ES-I3 (cell line): ENCODE results near the gene SFN.

Experiments
- H3K36me3 ChIP-seq: 2 replicates; pipeline ENCODE4 v1.6.1; 2013; ENCODE audit warnings: mild to moderate bottlenecking, low read length, control low read depth, moderate library complexity; ENCODE audit not compliant: insufficient read depth
- H3K4me1 ChIP-seq: 2 replicates; pipeline ENCODE4 v1.6.1; 2013; ENCODE audit warnings: mild to moderate bottlenecking, control low read depth, low read length; ENCODE audit not compliant: insufficient read depth
- H3K9ac ChIP-seq: 2 replicates; pipeline ENCODE4 v1.6.1; 2013; ENCODE audit warnings: low read depth, mild to moderate bottlenecking, low read length, moderate library complexity
- H3K9me3 ChIP-seq: 2 replicates; pipeline ENCODE4 v1.6.1; 2013; ENCODE audit warnings: mild to moderate bottlenecking, low read length, moderate library complexity; ENCODE audit not compliant: control insufficient read depth, insufficient read depth

The SFN gene

GRCh38 chr1:26900001-26900814 is 37.3 kb downstream of the SFN start, which contains the start of gene GPATCH3:
Gene GPATCH3 (minus strand): TSS chr1:26900467. CDS start chr1:26900442, 25 bp downstream.
- Histone ChIP-seq H3K9ac (peak within 1 kb of the TSS; percentile 97), H3K9me3 (no peaks in the 10 kb centered on the region), H3K4me1 (peaks cover 5% of the 10 kb centered on the region; the same call in 1 of the 2 replicates), H3K36me3 (no peaks in the 10 kb centered on the region)

GRCh38 chr1:26900815-26901511 is 38.0 kb downstream of the SFN start:
- peak overlapping the region; percentile 97 for H3K9ac ChIP-seq
- H3K4me1 ChIP-seq, result peaks cover 5% of the 10 kb centered on the region; the same call in 1 of the 2 replicates
- no peaks in the 10 kb centered on the region for H3K9me3 ChIP-seq

GRCh38 chr1:26907071-26907917 is 44.3 kb downstream of the SFN start:
- Histone ChIP-seq H3K36me3 (no peaks in the 10 kb centered on the region), H3K9me3 (no peaks in the 10 kb centered on the region), H3K9ac (no peak overlapping the region), H3K4me1 (no peaks in the 10 kb centered on the region)

More at GRCh38 chr1:26900815-26901511, 38.0 kb downstream of the SFN start:
- no peaks in the 10 kb centered on the region for H3K36me3 ChIP-seq

- no peaks in the 10 kb centered on the region for H3K4me1 ChIP-seq
- H3K36me3 ChIP-seq, result no peaks in the 10 kb centered on the region
- no peaks in the 10 kb centered on the region for H3K9me3 ChIP-seq
- no peak overlapping the region for H3K9ac ChIP-seq
These were observed 47.0 kb downstream of the SFN start for GRCh38 chr1:26909951-26910342.

- Histone ChIP-seq H3K9ac (no peak overlapping the region), H3K36me3 (no peaks in the 10 kb centered on the region), H3K9me3 (no peaks in the 10 kb centered on the region), H3K4me1 (no peaks in the 10 kb centered on the region)
These were observed 47.6 kb downstream of the SFN start for GRCh38 chr1:26910343-26911160.

GRCh38 chr1:26911399-26912146 is 48.6 kb downstream of the SFN start:
- Histone ChIP-seq H3K36me3 (no peaks in the 10 kb centered on the region), H3K4me1 (no peaks in the 10 kb centered on the region), H3K9ac (no peak overlapping the region), H3K9me3 (no peaks in the 10 kb centered on the region)

- Histone ChIP-seq H3K9ac (no peak overlapping the region), H3K4me1 (no peaks in the 10 kb centered on the region), H3K36me3 (no peaks in the 10 kb centered on the region), H3K9me3 (no peaks in the 10 kb centered on the region)
These were observed 49.2 kb downstream of the SFN start for GRCh38 chr1:26912147-26912490.

GRCh38 chr1:26913389-26913753 is 50.4 kb downstream of the SFN start:
- Histone ChIP-seq H3K4me1 (no peaks in the 10 kb centered on the region), H3K36me3 (no peaks in the 10 kb centered on the region), H3K9ac (no peak overlapping the region), H3K9me3 (no peaks in the 10 kb centered on the region)
